Activated gamma-delta T cell treated with Interleukin-2 at 50 U/mL for 16 hours (primary cell): Measurements from ENCODE around the gene EPHA1.
"Not testable (repeated sequence)": the region's sequence is repeated elsewhere in the genome, so short reads cannot be mapped to it uniquely, and the experiment has no call there.

ENCODE experiments used
- DNase-seq: peaks from one replicate; pipeline ENCODE4 v3.0.0-alpha.2; 2020

Gene EPHA1

GRCh38 chr7:143401265-143401664, 7.4 kb downstream of the EPHA1 start:
- no peak for DNase-seq

- DNase-seq = no peak
These were observed 9.0 kb downstream of the EPHA1 start for GRCh38 chr7:143399642-143400041.

GRCh38 chr7:143399151-143399550, 9.5 kb downstream of the EPHA1 start:
- DNase-seq = no peak

GRCh38 chr7:143398616-143399015, 10.0 kb downstream of the EPHA1 start:
- DNase-seq = no peak

- DNase-seq = no peak
These were observed 10.7 kb downstream of the EPHA1 start for GRCh38 chr7:143397710-143398530.

GRCh38 chr7:143396625-143397556, 11.8 kb downstream of the EPHA1 start:
- no peak for DNase-seq

GRCh38 chr7:143396182-143396581, 12.5 kb downstream of the EPHA1 start:
- DNase-seq = no peak

- DNase-seq = no peak
These were observed 13.2 kb downstream of the EPHA1 start for GRCh38 chr7:143395187-143396149.

- no peak for DNase-seq
These were observed 13.9 kb downstream of the EPHA1 start for GRCh38 chr7:143394777-143395176.

GRCh38 chr7:143394068-143394467, 14.6 kb downstream of the EPHA1 start:
- no peak for DNase-seq

- no peak for DNase-seq
These were observed 15.2 kb downstream of the EPHA1 start for GRCh38 chr7:143393267-143394041.

GRCh38 chr7:143392875-143393266, 15.8 kb downstream of the EPHA1 start:
- no peak for DNase-seq

- not testable (repeated sequence) for DNase-seq
These were observed 16.2 kb downstream of the EPHA1 start for GRCh38 chr7:143392427-143392826.

- no peak for DNase-seq
These were observed 16.9 kb downstream of the EPHA1 start for GRCh38 chr7:143391462-143392404.

- no peak for DNase-seq
These were observed 17.8 kb downstream of the EPHA1 start for GRCh38 chr7:143390773-143391317.

- no peak for DNase-seq
These were observed 18.4 kb downstream of the EPHA1 start for GRCh38 chr7:143390104-143390772.

GRCh38 chr7:143389316-143390103, 19.1 kb downstream of the EPHA1 start:
- no peak for DNase-seq

GRCh38 chr7:143388491-143389101, 20.1 kb downstream of the EPHA1 start:
- no peak for DNase-seq
